Activated effector memory CD4-positive, alpha-beta T cell treated with anti-CD3 and anti-CD28 coated beads, Interleukin-2, amount 50 U/mL, for 16 hours (primary cell): ENCODE measurements around the gene ANO10.
"Not testable (repeated sequence)": the region's sequence is repeated elsewhere in the genome, so short reads cannot be mapped to it uniquely, and the experiment has no call there.

ENCODE experiments used
- DNase-seq: peaks from one replicate; pipeline ENCODE4 v3.0.0-alpha.2; 2020

Gene ANO10

DNA sequence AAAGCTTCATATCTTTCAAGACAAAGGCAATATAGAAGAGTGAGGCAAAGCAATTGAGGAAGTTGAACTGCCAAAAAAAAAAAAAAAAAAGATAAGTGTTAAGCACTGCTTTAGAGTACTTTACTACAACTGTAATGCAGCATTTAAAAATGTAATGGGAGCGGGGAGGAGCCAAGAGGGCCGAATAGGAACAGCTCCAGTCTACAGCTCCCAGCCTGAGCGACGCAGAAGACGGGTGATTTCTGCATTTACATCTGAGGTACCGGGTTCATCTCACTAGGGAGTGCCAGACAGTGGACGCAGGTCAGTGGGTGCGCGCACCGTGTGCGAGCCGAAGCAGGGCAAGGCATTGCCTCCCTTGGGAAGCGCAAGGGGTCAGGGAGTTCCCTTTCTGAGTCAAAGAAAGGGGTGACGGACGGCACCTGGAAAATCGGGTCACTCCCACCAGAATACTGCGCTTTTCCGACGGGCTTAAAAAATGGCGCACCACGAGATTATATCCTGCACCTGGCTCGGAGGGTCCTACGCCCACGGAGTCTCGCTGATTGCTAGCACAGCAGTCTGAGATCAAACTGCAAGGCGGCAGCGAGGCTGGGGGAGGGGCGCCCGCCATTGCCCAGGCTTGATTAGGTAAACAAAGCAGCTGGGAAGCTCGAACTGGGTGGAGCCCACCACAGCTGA, 56.0 kb downstream of the ANO10 start:
- not testable (repeated sequence) for DNase-seq

DNA sequence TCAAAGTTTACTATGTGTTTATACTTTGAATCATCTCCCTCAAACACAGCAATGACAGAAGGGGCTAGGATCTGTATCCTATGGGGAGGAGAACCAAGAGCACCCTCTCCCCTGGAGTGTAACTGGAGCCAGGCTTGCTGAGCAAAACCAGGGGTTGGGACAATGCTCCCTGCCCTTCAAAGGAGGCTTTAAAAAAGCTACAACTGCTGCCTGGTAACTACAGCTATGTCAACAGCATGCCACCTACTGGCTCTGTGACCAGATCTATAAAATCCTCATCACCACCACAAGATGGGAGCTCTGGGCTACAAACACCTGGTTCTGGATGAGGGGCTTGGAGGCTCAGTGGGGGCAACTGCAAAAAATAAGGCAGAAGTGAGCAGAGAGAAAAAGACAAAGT, 61.9 kb downstream of the ANO10 start:
- no peak for DNase-seq

GRCh38 chr3:43558171-43558570, 63.6 kb downstream of the ANO10 start:
- no peak for DNase-seq

GRCh38 chr3:43549626-43550290, 72.1 kb downstream of the ANO10 start:
- DNase-seq = no peak

DNA sequence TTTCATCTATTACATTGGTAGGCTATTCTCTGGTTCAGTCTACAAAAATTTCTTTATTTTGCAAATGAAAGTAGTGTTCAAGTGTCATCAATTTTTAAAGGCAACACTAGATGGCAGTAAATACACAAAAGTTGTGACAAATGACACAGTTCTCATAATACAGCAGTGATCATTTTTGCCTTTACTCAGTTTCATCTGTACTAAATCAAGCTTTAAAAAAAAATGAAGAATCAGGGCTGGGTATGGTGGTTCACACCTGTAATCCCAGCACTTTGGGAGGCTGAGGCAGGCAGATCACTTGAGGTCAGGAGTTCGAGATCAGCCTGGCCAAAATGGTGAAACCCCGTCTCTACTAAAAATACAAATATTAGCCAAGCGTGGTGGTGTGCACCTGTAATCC, 77.5 kb downstream of the ANO10 start:
- DNase-seq = not testable (repeated sequence)

GRCh38 chr3:43542328-43543043, 79.3 kb downstream of the ANO10 start:
- DNase-seq = no peak

DNA sequence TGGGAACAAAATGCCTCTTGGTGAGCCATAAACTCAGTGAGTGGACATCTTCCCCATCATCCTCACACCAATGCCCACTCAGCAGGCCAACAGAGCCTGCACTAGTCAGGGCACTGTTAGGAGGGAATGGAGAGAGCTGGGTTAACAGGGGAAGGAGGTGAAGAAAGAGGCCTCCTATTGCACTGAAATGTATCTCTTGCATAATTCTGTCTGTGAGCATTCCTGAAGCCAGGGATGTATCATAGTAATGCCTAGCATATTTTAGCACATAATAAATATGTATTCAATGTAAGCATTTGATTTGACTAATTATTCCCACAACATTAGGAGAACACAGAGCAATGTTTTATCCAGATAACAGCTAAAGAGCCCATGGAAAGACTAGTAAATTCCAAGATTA, 81.2 kb downstream of the ANO10 start:
- no peak for DNase-seq

GRCh38 chr3:43539321-43539720, 82.5 kb downstream of the ANO10 start:
- DNase-seq = no peak

DNA sequence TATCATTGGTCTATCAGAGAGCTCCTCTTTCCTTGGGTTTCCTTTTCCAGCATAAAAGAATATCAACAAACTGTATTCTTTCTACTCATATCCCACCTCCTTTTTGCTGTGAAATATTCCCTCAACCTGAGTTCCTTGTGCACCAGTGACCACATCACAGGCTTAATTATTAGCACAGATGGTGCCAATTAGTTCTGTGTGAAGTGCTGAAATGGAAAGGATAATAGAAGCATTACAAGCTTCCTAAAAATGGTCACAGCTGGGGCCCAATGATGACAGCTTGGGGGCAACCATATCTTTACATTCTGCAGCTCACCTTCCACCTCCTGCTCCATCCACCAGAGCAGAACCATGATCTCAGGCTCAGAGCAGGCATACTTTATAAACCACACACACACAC, 84.6 kb downstream of the ANO10 start:
- no peak for DNase-seq

DNA sequence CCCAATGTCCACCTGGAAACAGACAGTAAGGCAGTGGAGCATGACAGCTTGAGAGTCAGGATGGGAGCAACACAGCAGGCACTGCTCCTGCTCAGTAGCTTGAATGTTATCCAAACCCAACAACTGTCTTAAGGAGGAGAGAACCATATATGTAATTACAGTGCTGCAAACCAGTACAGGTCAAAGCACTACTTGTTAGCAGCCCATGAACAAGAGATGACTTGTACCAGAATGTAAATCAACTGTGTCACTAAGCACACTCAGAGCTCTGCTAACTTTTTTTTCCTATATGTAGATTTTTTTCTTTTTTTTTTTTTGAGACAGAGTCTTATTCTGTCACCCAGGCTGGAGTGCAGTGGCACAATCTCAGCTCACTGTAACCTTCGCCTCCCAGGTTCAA, 87.1 kb downstream of the ANO10 start:
- DNase-seq = no peak

- DNase-seq = no peak
These were observed 88.8 kb downstream of the ANO10 start for GRCh38 chr3:43533009-43533408.

DNA sequence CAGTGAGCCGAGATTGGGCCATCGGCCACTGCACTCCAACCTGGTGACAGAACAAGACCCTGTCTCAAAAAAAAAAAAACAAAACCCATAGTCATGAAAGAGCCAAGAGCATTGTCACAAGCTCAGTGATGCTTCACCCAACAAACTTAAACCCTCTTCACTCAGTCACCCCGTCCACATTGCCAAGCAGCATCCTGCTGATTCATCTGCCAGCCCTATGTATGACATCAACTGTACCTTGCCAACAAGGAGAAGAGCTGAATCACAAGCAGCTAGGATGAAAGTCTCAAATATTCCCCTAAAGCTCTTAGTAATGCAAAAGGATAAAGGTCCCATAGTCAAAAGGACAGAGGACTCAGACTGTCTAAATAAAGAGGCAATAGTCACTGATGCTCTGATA, 90.0 kb downstream of the ANO10 start:
- no peak for DNase-seq

GRCh38 chr3:43528498-43529099, 93.2 kb downstream of the ANO10 start:
- DNase-seq = no peak

DNA sequence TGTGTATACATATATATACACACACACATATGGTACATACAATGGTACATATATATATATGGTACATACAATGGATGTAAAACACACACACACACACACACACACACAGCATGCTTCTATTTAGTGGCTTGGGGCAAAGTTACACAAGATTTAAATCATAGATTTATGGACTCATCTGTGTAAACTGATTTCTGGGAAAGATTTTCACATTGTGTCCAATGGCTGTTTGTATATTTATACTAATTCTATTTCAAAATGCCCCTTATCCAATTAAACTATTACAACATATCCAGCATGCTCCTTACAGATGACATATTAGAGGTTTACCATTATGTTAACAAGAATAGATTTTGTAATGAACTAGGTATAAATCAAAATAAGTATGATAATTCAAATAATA, 94.9 kb downstream of the ANO10 start:
- DNase-seq = no peak

DNA sequence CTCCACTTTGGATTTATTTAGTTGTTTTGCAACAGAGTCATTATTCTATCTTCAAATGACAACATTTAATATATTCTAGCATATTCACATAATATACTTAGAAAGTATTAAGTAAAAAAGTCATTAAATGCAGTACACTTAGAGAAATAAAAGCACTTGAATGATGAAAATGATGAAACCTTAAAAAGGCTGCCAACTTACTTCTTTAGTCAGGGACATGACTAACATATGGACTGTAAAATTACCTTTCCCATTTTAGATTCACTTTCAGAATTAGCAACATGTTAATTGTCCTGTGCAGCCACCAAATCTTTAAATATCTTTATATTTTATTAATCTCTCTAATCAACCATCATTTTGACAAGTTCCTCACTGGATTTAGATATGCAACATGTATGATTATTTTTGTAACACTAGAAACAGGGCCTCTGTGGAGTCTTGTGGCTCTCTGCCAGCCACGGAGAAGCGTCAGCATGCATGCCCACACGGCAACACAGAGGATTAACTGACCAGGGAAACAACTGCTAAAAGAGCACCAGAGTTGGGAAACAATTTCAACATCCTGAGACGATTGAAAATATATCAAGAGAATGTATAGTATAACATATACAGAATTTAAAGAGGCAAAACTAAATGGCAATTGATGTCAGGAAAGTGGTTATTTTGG, 95.7 kb downstream of the ANO10 start:
- DNase-seq = no peak

GRCh38 chr3:43525386-43525785, 96.4 kb downstream of the ANO10 start:
- DNase-seq = no peak

GRCh38 chr3:43523454-43524053, 98.3 kb downstream of the ANO10 start:
- no peak for DNase-seq

DNA sequence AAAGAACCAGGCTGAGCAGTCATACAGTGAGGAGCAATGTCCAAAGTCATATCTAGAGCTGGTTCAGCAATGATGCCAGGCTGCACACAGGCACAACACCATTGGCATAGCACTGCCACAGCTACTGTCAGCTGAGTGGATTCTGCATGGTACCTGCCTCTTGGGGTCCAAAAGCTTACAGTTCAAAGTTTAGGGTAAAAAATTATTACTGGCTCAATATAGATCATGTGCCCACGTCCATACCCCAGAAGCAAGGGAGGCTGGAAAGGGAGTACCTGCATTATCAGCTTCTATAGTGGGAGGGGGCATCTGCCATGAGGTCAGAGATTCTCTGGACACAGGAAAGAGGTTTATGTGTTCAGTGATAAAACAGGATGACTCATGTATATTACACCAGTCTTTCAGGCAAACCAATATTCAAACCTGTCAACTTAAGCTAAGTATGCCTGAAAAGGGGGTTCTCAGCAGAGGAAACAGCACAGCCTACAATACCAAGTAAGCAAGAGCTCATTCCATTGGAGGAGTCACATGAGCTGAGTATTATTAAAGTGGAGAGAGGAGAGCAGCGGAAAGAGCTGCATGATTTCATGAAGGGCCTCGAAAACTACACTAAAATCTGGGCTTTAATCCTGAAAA, 99.0 kb downstream of the ANO10 start:
- DNase-seq = no peak

- DNase-seq = no peak
These were observed 99.9 kb downstream of the ANO10 start for GRCh38 chr3:43521941-43522340.

DNA sequence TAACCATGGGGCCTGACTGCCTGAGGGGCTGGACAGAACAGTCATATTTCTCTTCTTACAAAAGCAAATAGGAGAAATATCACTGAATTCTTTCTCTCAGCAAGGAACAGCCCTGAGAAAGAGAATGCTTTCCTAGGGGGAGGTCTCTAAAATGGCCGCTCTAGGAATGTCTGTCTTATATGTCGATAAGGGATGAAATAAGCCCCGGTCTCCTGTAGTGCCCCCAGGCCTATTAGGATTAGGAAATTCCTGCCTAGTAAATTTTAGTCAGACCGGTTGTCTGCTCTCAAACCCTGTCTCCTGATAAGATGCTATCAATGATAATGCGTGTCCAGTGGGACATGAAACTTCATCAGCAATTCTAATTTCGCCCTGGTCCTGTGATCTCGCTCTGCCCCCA, 103.3 kb downstream of the ANO10 start:
- DNase-seq = not testable (repeated sequence)

DNA sequence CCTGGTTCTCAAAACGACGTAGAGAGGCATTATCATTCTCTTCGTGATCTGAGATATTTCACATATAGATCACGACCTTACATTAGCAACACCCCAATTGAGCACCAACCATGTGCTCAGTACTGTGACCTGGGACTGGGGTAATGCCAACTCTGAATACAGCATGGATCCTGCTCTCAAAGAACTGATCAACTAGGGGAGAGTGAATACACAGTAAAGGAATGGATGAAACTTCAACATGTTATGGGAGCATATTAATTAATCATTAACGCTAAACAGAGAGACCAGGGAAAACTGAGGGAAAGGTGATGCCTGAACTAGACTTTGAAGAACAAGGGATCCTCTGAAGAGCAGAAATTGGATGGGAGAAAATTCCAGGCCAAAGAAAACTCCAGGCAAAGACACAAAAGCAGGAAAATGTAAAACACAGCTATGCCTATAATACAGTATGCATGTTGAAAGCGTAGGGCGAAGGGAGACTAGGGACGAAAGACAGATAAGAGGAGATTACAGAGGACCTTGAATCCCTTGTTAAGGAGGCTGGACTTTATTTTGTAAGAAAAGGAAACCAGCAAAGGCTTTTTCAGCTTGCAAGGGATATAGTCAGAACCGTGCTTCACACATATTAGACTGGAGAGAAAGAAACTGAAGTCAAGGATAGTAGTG, 105.7 kb downstream of the ANO10 start:
- DNase-seq = no peak
